HG03354 (cell line): ENCODE measurements around the gene FBXL20.
"Not testable (repeated sequence)": the region's sequence is repeated elsewhere in the genome, so short reads cannot be mapped to it uniquely, and the experiment has no call there.

ENCODE experiments used
- ATAC-seq: cut with Tn5 transposase; IDR thresholded peaks from one replicate; pipeline ENCODE4 v1.9.1; 2021; ENCODE audit warnings: mild to moderate bottlenecking; ENCODE audit not compliant: unreplicated experiment, poor library complexity, severe bottlenecking

The FBXL20 gene

GRCh38 chr17:39271546-39271945, 129.9 kb downstream of the FBXL20 start:
- ATAC-seq, result no peak

GRCh38 chr17:39270923-39271322, 130.5 kb downstream of the FBXL20 start:
- ATAC-seq, result no peak

- ATAC-seq, result no peak
Observed at GRCh38 chr17:39264119-39264518, 137.3 kb downstream of the FBXL20 start.

- no peak for ATAC-seq
Observed at GRCh38 chr17:39261286-39261685, 140.1 kb downstream of the FBXL20 start.

GRCh38 chr17:39252788-39253460, 148.5 kb downstream of the FBXL20 start:
- no peak for ATAC-seq

- no peak for ATAC-seq
Observed at GRCh38 chr17:39251997-39252396, 149.4 kb downstream of the FBXL20 start.

- not testable (repeated sequence) for ATAC-seq
Observed at GRCh38 chr17:39250076-39250475, 151.3 kb downstream of the FBXL20 start.

- ATAC-seq, result no peak
Observed at GRCh38 chr17:39246274-39246673, 155.2 kb downstream of the FBXL20 start.

GRCh38 chr17:39244600-39245570, 156.5 kb downstream of the FBXL20 start:
- ATAC-seq, result no peak

- no peak for ATAC-seq
Observed at GRCh38 chr17:39244016-39244599, 157.3 kb downstream of the FBXL20 start.

- ATAC-seq, result no peak
Observed at GRCh38 chr17:39243155-39243554, 158.3 kb downstream of the FBXL20 start.

- ATAC-seq, result no peak
Observed at GRCh38 chr17:39240631-39241030, 160.8 kb downstream of the FBXL20 start.

- no peak for ATAC-seq
Observed at GRCh38 chr17:39239640-39240314, 161.6 kb downstream of the FBXL20 start.

- no peak for ATAC-seq
Observed at GRCh38 chr17:39238311-39238972, 163.0 kb downstream of the FBXL20 start.

- ATAC-seq, result no peak
Observed at GRCh38 chr17:39237586-39237985, 163.8 kb downstream of the FBXL20 start.

- ATAC-seq, result no peak
Observed at GRCh38 chr17:39236981-39237441, 164.4 kb downstream of the FBXL20 start.

GRCh38 chr17:39236450-39236927, 164.9 kb downstream of the FBXL20 start:
- ATAC-seq, result no peak

GRCh38 chr17:39235555-39236449, 165.6 kb downstream of the FBXL20 start:
- ATAC-seq, result peak; percentile 51
